ENCODE data around the gene LMAN2.

DNA sequence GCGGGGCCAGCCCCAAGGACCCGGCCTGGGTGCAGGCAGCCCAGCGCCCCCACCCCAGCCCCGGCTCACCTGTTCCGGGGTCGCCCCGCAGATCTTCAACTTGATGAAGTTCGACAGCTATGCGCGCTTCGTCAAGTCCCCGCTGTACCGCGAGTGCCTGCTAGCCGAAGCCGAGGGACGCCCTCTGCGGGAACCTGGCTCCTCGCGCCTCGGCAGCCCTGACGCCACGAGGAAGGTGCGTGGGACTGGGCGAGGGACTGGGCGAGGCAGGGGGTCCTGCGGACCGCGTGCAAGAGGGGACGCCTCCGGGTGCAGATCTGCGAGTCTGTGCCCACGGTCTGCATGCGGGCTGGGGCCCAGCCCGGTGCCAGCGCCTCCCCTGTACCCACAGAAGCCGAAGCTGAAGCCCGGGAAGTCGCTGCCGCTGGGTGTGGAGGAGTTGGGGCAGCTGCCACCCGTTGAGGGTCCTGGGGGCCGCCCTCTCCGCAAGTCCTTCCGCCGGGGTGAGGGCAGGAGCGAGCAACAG lies 15.9 kb upstream of the LMAN2 start:
- no peak for TF ChIP-seq CTCF (IDR thresholded peaks at IDR 0.05)
- no peak for TF ChIP-seq EP300 (IDR thresholded peaks at IDR 0.05)

Data from tibial nerve (tissue), 4 donors.